ENCODE data around the gene SLC45A3.

The SLC45A3 gene

DNA sequence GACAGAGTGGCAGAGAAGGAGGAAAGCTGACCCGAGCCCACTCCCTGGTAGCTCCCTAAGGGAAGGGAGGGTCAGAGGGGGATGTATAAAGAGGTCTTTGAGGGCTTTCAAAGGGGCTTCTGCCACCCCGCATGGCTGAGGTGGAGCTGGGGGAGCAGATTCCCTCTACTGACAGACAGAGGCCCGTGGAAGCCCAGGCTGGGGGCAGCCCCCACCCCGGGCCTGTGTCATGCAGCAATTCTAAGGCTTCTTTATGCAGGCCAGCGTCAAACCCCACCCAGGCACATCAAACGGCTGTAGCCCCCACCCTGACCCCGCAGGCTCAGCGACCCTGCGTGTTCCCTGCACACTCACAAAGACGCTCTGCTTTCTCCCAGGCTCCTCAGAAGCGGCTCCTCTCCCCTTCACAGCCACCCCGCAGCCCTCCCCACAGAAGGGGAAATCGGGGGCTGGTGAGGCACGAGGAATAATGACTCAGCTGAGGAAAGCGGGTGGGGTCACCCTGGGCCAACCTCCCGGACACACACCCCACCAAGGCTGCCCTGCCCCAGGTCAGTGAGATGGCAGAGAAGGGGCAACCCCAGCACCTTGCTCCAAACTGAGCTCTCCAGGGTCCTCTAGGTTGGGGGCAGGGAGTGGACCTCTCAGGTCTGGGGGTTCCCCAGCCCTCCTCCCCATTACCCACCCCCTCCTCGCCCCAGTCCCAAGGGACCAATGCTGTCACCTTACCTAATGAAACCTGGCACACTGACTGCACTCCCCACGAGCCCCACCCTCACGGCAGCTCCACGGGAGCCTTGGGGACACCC, 10.8 kb downstream of the SLC45A3 start:
- DNase-seq (ENCODE audit: low read depth in 1 of 2, low spot score in 1 of 2): no peak

DNA sequence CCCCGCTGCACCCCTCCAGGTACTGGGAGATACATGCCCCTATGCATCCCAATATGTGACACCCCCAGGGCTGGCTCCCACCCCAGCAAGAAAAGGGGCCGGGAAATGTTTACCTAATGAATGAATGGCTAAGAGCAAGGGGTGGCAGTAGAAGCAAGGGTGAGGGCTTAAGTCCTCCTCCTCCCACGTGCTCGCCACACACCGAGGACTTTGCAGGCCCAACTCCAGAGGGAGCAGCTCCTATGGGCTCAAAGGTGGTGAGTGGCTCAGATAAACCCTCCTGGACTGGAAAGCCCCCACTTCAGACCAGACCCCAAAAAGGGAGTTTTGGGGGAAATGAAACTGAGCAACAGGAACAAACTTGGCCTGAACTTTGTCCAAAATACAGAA, 11.4 kb downstream of the SLC45A3 start:
- no peak for DNase-seq (ENCODE audit: low read depth in 1 of 2, low spot score in 1 of 2)

DNA sequence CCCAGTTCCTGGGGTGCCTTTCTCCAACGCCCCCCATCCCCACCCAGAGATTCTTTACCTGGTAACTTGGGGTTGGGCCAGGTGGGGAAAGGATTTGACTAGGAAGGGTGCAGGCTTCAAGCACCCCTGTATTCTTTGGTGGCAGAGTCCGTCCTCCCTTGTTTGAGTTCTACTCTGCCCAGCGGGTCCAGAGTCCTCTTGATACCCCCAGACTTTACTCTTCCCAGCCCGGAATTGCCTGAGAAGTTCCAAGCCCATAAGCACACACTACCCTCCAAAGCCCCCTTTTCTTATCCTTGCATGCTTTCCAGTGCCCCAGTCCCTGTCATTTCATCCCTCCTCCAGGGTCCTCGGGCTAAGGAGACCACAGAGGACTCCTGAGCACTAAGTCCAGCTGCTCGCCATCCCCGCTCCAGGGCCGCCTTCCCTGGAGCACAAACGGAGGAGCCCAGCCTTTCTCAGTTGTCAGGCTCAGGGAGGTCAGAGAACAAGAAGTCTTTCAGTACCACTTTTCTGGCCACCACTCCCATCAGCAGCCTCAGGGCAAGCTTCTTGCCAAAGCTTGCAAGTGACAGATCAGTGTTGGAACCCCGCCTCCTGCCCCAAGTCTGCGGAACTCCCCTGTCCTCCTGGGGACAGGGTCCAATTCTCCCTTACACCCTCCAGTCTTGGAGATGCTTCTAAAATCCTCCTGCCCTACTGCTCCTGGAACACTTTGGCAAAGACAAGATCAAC, 12.2 kb downstream of the SLC45A3 start:
- no peak for DNase-seq (ENCODE audit: low read depth in 1 of 2, low spot score in 1 of 2)

DNA sequence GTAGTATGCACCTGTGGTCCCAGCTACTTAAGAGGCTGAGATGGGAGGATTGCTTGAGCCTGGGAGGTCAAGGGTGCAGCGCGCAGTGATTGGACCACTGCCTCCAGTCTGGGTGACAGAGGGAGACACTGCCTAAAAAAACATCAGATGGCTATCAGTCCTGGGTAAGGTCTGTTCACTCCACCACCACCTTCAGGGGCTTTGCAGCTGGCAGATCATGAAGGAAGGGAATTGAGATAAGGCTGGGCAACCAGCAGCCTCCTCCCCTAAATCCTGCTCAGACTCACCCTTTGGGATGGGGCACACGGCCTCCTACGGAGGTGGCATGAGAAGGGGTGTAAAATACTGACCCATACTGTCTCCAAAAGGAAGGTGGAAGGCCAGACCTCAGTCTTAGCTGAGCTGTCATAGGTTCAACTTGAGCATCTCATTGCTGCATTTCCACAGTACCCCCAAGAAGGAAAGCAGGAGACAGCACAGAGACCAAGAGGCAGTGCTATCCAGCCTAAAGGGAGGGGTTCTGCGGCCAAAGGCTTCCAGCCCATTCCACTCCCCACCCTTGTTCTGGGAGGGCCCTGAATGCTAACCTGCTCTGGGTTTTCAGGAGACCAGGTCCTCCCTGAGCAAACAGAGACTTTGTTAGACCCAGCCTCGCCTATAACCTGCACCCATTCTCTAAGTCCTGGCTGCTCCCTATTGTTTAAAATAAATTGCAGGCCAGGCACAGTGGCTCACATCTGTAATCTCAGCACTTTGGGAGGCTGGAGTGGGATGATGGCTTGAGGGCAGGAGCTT, 13.7 kb downstream of the SLC45A3 start:
- DNase-seq (ENCODE audit: low read depth in 1 of 2, low spot score in 1 of 2): no peak

DNA sequence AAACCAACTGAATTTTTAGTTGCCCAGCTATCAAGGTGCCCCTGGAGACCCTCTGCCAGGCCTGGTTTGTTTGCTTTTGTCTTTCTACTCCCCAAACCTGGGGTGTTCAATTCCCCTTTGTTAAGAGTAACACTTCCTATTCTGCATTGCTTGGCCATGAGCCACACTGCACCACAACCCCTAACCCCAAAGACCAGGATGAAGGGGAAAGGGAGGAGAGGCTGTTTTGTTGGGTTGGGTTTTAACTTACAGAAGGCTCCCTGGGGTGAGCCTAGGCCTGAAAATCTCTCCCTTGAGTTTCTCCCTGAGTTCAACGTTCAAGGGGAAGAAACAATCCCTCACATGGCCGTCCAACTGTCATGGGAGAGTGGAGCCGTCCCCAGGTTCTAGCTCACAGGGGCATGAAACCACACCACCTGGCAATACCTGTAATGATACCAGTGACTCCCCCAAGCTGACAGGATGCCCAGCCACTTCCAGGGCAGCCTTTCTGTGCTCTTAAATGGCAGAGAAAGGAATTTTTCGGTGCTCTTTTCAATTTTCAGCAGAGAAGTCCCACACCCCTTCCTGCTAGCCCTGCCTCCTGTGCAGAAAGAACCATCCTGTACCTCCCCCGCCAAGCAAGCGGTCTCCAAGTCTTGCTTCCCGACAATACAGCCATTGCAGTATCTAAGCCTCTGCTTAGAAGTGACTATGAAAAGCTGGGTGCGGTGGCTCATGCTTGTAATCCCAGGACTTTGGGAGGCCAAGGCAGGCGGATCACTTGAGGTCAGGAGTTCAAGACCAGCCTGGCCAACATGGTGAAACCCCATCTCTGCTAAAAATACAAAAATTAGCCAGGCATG, 14.9 kb downstream of the SLC45A3 start:
- DNase-seq (ENCODE audit: low read depth in 1 of 2, low spot score in 1 of 2): no peak

DNA sequence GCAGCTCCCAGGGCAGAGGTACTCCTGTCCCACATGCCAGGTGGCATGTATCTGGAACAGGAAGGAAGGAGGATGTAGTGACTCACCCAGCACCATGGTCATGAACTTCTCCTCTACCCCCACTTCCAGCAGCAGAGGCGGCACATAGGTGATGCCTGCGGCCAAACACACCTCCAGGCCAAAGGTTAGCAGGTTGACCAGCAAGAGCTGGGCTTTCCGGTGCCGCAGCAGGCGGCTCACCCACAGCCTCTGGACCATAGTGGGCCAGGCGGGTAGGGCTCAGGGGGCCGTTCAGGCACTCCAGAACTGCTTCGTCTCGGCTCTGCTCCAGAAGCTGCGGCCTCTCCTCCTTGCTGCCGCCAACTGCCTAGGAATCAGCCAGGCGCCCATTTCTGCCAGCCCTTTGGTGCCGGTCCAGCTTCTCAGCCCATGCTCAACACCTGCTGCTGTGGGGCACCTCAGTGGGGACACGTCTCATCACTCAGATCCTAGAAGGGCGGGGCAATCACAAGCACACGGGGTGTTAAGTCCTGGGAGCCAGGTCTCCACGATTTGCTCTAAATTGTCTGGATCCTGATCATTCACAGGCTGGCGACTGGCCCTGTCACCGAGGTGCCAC, 15.8 kb downstream of the SLC45A3 start:
- DNase-seq (ENCODE audit: low read depth in 1 of 2, low spot score in 1 of 2): no peak

DNA sequence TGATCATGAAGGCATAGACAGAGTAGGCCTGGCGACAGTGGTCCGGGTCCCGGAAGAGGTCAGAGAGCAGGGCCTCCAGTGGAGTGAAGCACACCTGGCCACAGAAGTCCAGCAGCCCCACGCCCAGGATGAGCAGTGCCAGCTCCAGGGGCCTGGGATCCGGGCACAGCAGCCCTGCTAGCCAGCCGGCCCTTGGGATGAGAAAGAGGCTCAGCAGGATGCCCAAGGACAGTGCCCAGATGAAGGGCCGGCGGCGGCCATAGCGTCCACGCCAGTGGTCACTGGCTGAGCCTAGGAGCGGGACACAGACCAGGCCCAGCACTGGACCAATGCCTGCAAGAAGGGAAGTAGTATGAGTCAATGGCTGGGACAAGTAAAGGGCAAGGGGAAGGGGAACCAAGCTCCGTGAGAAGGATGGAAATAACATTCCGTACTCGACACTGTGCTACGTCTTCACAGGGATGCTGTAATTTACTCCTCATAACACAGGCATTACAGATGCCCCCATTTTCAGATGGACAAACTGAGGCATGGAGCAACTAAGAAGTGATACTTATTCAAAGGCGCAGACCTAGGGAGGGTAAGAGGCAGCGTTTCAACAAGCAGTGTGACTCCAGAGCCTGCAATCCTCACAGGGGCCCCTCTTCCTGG, 16.9 kb downstream of the SLC45A3 start:
- DNase-seq (ENCODE audit: low read depth in 1 of 2, low spot score in 1 of 2): no peak

DNA sequence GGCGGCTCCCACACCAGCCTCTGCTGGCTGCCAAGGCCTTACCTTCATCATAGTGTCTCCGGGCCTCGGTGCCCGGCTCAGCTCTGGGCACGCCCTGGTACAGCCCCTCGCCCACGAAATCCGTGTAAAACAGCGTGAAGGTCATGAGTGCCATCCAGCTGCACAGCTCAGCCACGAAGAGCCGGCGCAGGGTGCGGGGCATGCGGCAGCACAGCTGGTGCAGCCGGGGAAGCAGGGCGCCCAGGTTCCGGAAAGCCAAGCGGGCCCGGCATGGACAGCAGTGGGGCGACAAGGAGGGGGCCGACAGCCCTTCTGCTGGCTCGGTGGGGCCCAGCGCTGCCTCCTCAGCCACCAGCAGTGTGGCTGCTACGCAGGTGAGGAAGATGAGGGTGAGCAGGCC, 17.5 kb downstream of the SLC45A3 start:
- no peak for DNase-seq (ENCODE audit: low read depth in 1 of 2, low spot score in 1 of 2)

DNA sequence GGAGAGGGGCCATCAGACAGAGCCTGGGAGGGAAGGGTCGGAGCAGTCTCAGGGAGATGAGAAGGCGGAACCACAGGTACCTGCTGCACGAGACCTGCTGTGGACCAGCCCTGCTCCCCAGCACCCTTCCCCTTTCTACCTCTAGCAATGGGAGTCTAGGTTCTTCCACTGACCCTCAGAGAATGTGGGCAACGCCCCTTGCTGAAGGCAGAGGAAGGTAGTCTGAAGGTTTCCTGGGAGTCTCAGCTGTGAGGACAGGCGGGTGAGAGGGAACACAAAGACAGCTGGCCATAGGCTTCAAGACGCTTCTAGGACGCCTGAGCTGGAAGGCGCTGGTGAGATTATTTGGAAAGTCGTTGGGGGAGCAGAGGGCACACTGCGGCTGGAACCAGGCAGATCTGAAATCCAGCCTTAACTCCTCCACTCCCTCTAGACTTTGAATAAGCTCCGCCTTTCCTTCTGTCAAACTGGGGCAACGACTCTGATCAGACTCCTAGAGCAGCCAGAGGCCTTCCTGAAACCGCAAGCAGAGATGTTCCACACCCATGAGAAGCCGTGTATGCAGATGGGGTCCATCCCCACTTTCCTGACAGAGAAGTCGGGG, 18.1 kb downstream of the SLC45A3 start:
- DNase-seq (ENCODE audit: low read depth in 1 of 2, low spot score in 1 of 2): no peak

DNA sequence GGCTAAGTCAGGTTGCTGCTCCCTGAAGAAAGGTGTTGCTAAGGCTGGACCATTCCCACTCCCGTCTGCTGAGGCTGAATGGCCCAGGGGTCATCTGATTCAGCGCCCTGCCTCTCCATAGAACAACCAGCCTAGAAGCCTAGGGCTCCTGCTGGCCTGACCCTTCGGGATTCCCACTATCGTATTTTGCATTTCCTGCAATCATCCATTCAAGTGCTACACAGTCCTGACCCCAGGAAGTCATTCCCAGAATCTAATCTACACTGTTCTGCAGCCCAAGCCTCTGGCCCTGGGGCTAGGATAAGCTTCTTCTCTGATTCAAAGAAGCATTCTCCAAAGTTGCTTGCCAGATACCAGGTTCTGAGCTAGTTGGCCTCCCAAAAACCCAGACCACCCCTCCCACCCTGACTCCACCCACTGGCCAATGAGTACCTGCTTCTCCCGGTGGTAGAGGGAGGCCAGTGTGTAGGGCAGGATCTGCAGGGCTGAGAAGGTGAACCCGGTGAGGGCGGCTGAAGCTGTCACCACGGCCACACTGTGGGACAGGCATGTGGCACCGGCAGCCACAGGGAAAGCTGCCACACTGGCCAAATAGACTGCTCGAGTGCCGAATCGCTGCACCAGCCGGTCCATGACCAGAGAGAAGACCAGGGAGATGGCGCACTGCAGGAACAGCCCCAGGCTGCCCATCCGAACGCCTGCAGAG, 18.7 kb downstream of the SLC45A3 start:
- no peak for DNase-seq (ENCODE audit: low read depth in 1 of 2, low spot score in 1 of 2)

DNA sequence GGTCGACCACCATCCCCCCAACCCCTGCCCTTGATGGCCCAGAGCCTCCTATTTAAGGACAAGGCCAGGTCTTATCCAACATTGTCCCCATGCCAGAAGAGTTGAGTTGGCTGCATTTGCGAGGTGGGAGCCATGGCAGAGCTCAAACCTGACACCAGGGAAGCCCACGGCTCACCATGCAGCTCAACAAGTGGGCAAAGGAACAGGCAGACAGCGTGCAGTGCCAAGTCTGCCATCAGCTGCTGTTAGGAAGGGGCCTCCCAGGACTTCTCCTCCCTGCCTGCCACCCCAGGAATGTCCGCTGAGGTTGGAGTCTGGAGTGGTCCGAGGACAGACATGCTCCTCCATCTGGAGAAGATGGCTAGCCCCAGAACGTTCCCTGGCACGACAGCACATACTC, 19.9 kb downstream of the SLC45A3 start:
- DNase-seq (ENCODE audit: low read depth in 1 of 2, low spot score in 1 of 2): no peak

DNA sequence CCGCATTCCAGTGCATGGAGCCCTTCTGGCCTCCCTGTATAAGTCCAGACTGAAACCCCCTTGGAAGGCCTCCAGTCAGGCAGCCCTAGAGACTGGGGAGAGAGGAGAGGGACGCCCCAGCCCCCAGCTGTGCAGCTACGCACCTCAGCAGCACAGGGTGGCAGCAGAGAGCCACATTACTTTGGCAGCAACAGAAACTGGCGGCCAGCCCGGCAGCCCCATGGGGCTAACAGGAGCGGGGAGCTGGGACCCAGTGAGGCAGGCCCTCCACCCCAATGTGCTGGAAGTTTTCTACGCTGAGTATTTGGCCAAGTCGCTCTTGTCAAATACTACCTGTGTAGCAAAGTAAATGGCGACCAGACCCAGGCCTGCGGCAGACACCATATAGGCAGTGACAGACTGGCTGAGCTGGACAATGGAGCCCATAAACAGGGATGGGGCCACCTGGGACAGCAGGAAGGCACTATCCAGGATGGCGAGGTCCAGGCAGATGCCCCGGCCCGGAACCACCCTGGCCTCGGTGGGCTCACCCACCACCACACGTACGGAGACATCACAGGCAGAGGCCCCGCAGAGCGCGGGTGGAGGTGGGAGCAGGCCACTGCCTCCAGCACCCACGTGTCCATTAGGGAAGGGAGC, 21.2 kb downstream of the SLC45A3 start:
- DNase-seq (ENCODE audit: low read depth in 1 of 2, low spot score in 1 of 2): peak; percentile 58 to 59

DNA sequence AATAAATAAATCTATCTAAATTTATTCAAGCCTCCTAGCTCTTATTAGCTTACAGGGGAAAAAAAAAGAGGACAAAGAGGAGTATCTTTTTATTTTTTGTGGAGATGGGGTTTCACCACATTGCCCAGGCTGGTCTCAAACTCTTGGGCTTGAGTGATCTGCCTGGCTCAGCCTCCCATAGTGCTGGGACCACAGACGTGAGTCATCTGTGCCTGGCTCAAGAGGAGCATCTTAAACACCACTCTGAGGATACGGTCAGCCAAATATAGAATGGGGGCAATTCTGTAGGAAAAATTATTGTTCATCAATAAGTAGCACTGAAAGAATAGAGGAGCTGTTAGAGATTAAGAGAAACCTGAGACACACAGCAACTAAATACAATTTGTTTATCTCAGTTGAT, 24.1 kb downstream of the SLC45A3 start:
- DNase-seq (ENCODE audit: low read depth in 1 of 2, low spot score in 1 of 2): no peak

DNA sequence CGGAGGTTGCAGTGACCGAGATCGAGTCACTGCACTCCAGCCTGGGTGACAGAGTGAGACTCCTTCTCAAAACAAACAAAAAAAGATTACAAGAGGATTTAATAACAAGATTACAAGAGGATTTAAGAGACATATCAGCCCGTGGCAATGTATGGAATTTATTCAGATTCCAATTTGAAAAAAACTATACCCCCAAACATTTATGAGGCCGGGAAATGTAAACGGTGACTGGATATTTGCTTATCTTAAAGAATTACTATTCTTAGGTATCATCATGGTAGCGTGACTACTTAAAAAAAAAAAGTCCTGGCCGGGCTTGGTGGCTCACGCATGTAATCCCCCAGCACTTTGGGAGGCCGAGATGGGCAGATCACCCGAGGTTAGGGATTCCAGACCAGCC, 27.3 kb downstream of the SLC45A3 start:
- DNase-seq (ENCODE audit: low read depth in 1 of 2, low spot score in 1 of 2): no peak

DNA sequence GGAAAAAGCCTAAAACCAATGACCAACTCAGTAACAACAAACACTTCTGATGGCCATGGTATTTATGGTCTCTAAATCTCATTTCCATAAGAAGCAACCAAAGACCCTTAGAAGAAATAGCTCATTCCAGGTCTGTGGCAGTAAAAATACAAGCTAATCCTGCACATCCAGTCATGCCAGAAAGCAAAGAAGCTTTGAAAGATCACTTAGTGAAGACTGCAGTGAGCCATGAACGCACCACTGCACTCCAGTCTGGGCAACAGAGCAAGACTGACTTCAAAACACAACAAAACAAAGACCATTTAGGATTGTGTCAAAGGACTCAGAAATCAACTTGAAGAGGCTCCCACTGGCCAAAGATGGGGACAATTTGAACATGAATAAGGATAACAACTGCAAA, 30.1 kb downstream of the SLC45A3 start:
- no peak for DNase-seq (ENCODE audit: low read depth in 1 of 2, low spot score in 1 of 2)

DNA sequence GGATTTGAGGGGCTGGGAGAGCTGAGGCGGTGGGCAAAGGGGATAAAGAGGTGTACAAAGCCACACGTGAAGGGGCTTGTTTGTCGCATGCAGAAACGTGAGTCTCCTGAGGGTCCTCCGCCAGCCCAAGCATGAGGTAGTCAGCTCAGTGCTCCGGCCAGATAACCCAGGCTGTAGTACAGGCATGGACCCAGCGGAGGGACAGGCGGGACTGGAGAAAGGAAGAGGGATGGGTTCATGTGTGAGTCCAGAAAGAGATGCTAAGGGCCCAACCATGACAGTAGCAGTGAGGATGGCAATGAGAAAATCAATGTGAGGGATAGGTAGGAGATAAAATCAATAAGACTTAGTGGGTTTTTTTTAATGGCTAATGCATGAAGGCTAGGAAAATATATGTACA, 34.8 kb downstream of the SLC45A3 start:
- DNase-seq (ENCODE audit: low read depth in 1 of 2, low spot score in 1 of 2): no peak

DNA sequence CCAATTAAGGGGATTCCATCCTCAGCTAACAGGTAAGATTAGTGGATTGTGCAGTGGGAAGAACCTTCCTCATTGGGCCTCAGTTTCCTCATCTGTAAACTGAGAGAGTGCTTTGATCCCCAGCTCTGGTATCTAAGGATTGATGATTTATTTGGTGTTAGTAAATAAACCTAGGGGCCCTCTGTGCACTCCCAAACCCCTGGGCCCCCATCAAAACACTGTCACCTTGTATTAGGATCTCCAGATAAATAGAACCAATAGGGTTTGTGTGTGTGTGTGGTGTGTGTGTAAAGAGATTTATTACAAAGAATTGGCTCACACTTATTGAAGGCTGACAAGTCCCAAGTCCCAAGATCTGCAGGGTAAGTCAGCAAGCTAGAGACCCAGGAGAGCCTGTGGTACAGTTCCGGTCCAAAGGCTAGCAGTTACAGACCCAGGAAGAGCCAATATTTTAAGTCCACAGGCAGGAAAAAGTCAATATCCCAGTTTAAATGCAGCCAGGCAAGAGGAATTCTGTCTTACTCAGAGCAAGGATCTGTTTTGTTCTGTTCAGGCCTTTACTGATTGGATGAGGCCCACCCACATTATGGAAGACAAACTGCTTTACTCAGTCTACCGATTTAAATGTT, 37.5 kb downstream of the SLC45A3 start:
- DNase-seq (ENCODE audit: low read depth in 1 of 2, low spot score in 1 of 2): no peak

DNA sequence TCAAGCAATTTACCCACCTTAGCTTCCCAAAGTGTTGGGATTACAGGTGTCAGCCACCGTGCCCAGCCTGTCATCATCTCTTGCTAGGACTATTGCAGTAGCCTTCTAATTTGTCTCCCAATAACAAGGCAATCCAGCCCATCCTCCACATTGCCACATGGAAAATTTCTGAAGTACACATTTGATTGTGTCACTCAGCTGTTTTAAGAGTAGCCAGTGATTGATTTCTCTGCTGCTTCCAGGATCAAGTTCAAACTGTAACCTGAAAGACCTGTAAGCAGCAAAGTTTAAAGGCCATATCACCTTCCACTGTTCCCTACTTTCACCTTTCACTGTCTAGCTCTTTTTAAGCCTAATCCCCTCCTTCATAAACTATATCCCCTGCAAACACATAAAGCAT, 40.7 kb downstream of the SLC45A3 start:
- DNase-seq (ENCODE audit: low read depth in 1 of 2, low spot score in 1 of 2): no peak

Measured in activated CD4-positive, alpha-beta T cell treated with anti-CD3 and anti-CD28 coated beads, Interleukin-2, amount 50 U/mL, for 24 hours (primary cell).